Natural killer cell (primary cell): ENCODE results near the gene PRELP. TPM values are rescaled to one million over a fixed set of nuclear protein-coding genes. Genes with fewer than 3 reads are reported as not detected.

Source experiments
- ATAC-seq, 3 donors: fragments of 150-1000 bp in 2 of 3; fragments of 200-7000 bp in 1 of 3; cut with Tn5 transposase; 1 replicate in 1 of 3; 2 replicates in 2 of 3; pipeline ENCODE4 v1.10.0; 2021; ENCODE audit warnings: mild to moderate bottlenecking in 2 of 3, moderate library complexity in 2 of 3
- DNase-seq, 2 donors: peaks; one replicate each; pipeline versions ENCODE4 v3.0.0 to v3.0.0-alpha.2; 2013 to 2021; ENCODE audit warnings: mixed read lengths in 1 of 2
- H3K27ac ChIP-seq: one replicate; pipeline ENCODE4 v1.5.1; 2013; ENCODE audit warnings: mild to moderate bottlenecking, low read length
- H3K27me3 ChIP-seq: one replicate; pipeline ENCODE4 v1.6.1; 2013; ENCODE audit warnings: low read length; ENCODE audit not compliant: control insufficient read depth, insufficient read depth
- H3K36me3 ChIP-seq: one replicate; pipeline ENCODE4 v1.6.1; 2013; ENCODE audit warnings: low read length; ENCODE audit not compliant: control insufficient read depth, insufficient read depth
- H3K4me1 ChIP-seq: one replicate; pipeline ENCODE4 v1.6.1; 2013; ENCODE audit warnings: low read length; ENCODE audit not compliant: control insufficient read depth, insufficient read depth
- H3K4me3 ChIP-seq: one replicate; pipeline ENCODE4 v1.5.1; 2013; ENCODE audit warnings: low read length
- H3K9me3 ChIP-seq: one replicate; pipeline ENCODE4 v1.6.1; 2013; ENCODE audit warnings: low read length; ENCODE audit not compliant: control insufficient read depth, insufficient read depth
- H3K27ac Mint-ChIP-seq, 2 donors: one replicate each; pipeline ENCODE4 v1.8.0; 2022; ENCODE audit warnings: mild to moderate bottlenecking in 2 of 2, mixed read lengths in 2 of 2, moderate library complexity in 1 of 2
- H3K27me3 Mint-ChIP-seq, 2 donors: one replicate each; pipeline ENCODE4 v1.8.0; 2022; ENCODE audit warnings: low read depth in 2 of 2, mixed read lengths in 2 of 2
- H3K36me3 Mint-ChIP-seq: one replicate; pipeline ENCODE4 v1.8.0; 2022; ENCODE audit warnings: mixed read lengths
- H3K4me1 Mint-ChIP-seq, 2 donors: one replicate each; pipeline ENCODE4 v1.8.0; 2022; ENCODE audit warnings: mixed read lengths in 2 of 2
- H3K4me3 Mint-ChIP-seq: one replicate; pipeline ENCODE4 v1.8.0; 2022; ENCODE audit warnings: mild to moderate bottlenecking, moderate library complexity, mixed read lengths
- H3K9me3 Mint-ChIP-seq, 2 donors: one replicate each; pipeline ENCODE4 v1.8.0; 2022; ENCODE audit warnings: mixed read lengths in 2 of 2
- CTCF ChIP-seq: fragments of 200-600 bp; IDR thresholded peaks from one replicate; pipeline ENCODE4 v1.8.0; 2022; ENCODE audit warnings: antibody characterized with exemption
- WGBS: methylation state at CpG from one replicate; pipeline ENCODE4 v1.1.7; 2013; ENCODE audit warnings: missing lambda C conversion rate; ENCODE audit not compliant: insufficient coverage; 5-methylcytosine and 5-hydroxymethylcytosine counted together
- intact Hi-C: fragments of 100-400 bp; cut with micrococcal nuclease; formaldehyde crosslinking; loops from one replicate; pipeline ENCODE4 v1.14.2; 2022
- total RNA-seq, 4 donors: library from RNA; stranded (reverse); fragments of 120-200 nt in 1 of 4; gene quantifications; one replicate each; pipeline versions ENCODE4 v1.2.3 to v1.2.4, GENCODE V29; 2013 to 2022

PRELP gene
- total RNA-seq, 3 donors from 2014 or later (not counting 1 experiment from before 2014, with no cell fraction given) = not detected

GRCh38 chr1:203437696-203438315, 37.8 kb upstream of the PRELP start:
- Mint-ChIP-seq H3K9me3 (no peaks in the 10 kb centered on the region), H3K4me3 (no peak overlapping the region), H3K27me3 (peaks cover 31 to 33% of the 10 kb centered on the region in 2 donors), H3K27ac (no peak overlapping the region), H3K4me1 (no peaks in the 10 kb centered on the region), H3K36me3 (no peaks in the 10 kb centered on the region)
- Histone ChIP-seq H3K27ac (no peak overlapping the region), H3K4me3 (no peak overlapping the region), H3K9me3 (no peaks in the 10 kb centered on the region), H3K27me3 (no peaks in the 10 kb centered on the region), H3K4me1 (no peaks in the 10 kb centered on the region), H3K36me3 (no peaks in the 10 kb centered on the region)
- 89% methylated on average over 15 of the region's 15 CpGs for WGBS
- intact Hi-C loops = no loop called here
- ATAC-seq (no peak), DNase-seq (no peak)
- TF ChIP-seq CTCF = no peak

GRCh38 chr1:203439131-203439730, 36.4 kb upstream of the PRELP start:
- Mint-ChIP-seq H3K4me1 (no peaks in the 10 kb centered on the region), H3K4me3 (no peak overlapping the region), H3K9me3 (no peaks in the 10 kb centered on the region), H3K27me3 (peaks cover 30 to 33% of the 10 kb centered on the region in 2 donors), H3K36me3 (no peaks in the 10 kb centered on the region), H3K27ac (no peak overlapping the region)
- H3K4me1 ChIP-seq = no peaks in the 10 kb centered on the region
- DNase-seq = no peak
- H3K9me3 ChIP-seq = no peaks in the 10 kb centered on the region
- no peaks in the 10 kb centered on the region for H3K27me3 ChIP-seq
- 85% methylated on average over 5 of the region's 6 CpGs for WGBS
- H3K4me3 ChIP-seq = no peak overlapping the region
- TF ChIP-seq CTCF = no peak
- no peak overlapping the region for H3K27ac ChIP-seq
- no peak for ATAC-seq
- H3K36me3 ChIP-seq = no peaks in the 10 kb centered on the region
- intact Hi-C loops = no loop called here

GRCh38 chr1:203440771-203441170, 34.8 kb upstream of the PRELP start:
- peaks cover 27 to 31% of the 10 kb centered on the region in 2 donors for H3K27me3 Mint-ChIP-seq
- DNase-seq (peak in 1 of 2 donors; percentile 22), ATAC-seq (no peak)
- Histone ChIP-seq H3K9me3 (no peaks in the 10 kb centered on the region), H3K27ac (no peak overlapping the region), H3K4me1 (no peaks in the 10 kb centered on the region), H3K36me3 (no peaks in the 10 kb centered on the region), H3K27me3 (no peaks in the 10 kb centered on the region), H3K4me3 (no peak overlapping the region)
- WGBS = 46% methylated on average over 6 of the region's 7 CpGs
- intact Hi-C loops = no loop called here
- H3K9me3 Mint-ChIP-seq = peaks cover 2% of the 10 kb centered on the region in 2 donors
- no peak overlapping the region for H3K27ac Mint-ChIP-seq
- no peaks in the 10 kb centered on the region for H3K4me1 Mint-ChIP-seq
- no peak overlapping the region for H3K4me3 Mint-ChIP-seq
- TF ChIP-seq CTCF = no peak
- no peaks in the 10 kb centered on the region for H3K36me3 Mint-ChIP-seq
